ENCODE measurements around the gene LYRM4.

LYRM4 gene

GRCh38 chr6:5175635-5176034 is 85.1 kb downstream of the LYRM4 start:
- H3K27ac ChIP-seq (ENCODE audit: low read depth, low read length, poor library complexity, severe bottlenecking) = peak overlapping the region; percentile 80
- H3F3A ChIP-seq (ENCODE audit: insufficient read depth, low read length) = no peaks in the 10 kb centered on the region
- H3K36me3 ChIP-seq (ENCODE audit: insufficient read depth, low read length) = no peaks in the 10 kb centered on the region
- no peak overlapping the region for H2AFZ ChIP-seq (ENCODE audit: low read length)
- no peaks in the 10 kb centered on the region for H3K9me2 ChIP-seq (ENCODE audit: low read depth, low read length)
- H3K9ac ChIP-seq (ENCODE audit: low read length) = no peak overlapping the region
- H3K27me3 ChIP-seq (ENCODE audit: insufficient read depth, low read length) = no peaks in the 10 kb centered on the region
- H3K4me2 ChIP-seq (ENCODE audit: low read length) = peak overlapping the region; percentile 65; the same call in 1 of the 2 replicates
- peaks cover 57% of the 10 kb centered on the region for H3K4me1 ChIP-seq (ENCODE audit: insufficient read depth, low read length, severe bottlenecking)
- TF ChIP-seq EZH2 (IDR thresholded peaks at IDR 0.05; ENCODE audit: borderline replicate concordance, low read length) (no peak), CTCF (IDR thresholded peaks at IDR 0.05; ENCODE audit: low read length) (no peak)
- no peaks in the 10 kb centered on the region for H4K20me1 ChIP-seq (ENCODE audit: insufficient read depth, low read length)
- H3K4me3 ChIP-seq (ENCODE audit: low read depth, low read length, poor library complexity, severe bottlenecking) = no peak overlapping the region
- no peaks in the 10 kb centered on the region for H3K9me3 ChIP-seq (ENCODE audit: low read length)
- H3K79me2 ChIP-seq (ENCODE audit: insufficient read depth, low read length) = no peaks in the 10 kb centered on the region

GRCh38 chr6:5174756-5175549 is 85.8 kb downstream of the LYRM4 start:
- H3K4me1 ChIP-seq (ENCODE audit: insufficient read depth, low read length, severe bottlenecking) = peaks cover 57% of the 10 kb centered on the region
- peak overlapping the region; percentile 80 for H3K27ac ChIP-seq (ENCODE audit: low read depth, low read length, poor library complexity, severe bottlenecking)
- H3F3A ChIP-seq (ENCODE audit: insufficient read depth, low read length) = no peaks in the 10 kb centered on the region
- no peaks in the 10 kb centered on the region for H4K20me1 ChIP-seq (ENCODE audit: insufficient read depth, low read length)
- H3K79me2 ChIP-seq (ENCODE audit: insufficient read depth, low read length) = no peaks in the 10 kb centered on the region
- no peaks in the 10 kb centered on the region for H3K27me3 ChIP-seq (ENCODE audit: insufficient read depth, low read length)
- H3K4me2 ChIP-seq (ENCODE audit: low read length) = peak overlapping the region; percentile 65
- no peaks in the 10 kb centered on the region for H3K9me3 ChIP-seq (ENCODE audit: low read length)
- peak overlapping the region; percentile 35; the same call in 1 of the 2 replicates for H3K9ac ChIP-seq (ENCODE audit: low read length)
- H3K36me3 ChIP-seq (ENCODE audit: insufficient read depth, low read length) = no peaks in the 10 kb centered on the region
- TF ChIP-seq CTCF (IDR thresholded peaks at IDR 0.05; ENCODE audit: low read length) (peak; percentile 95), EZH2 (IDR thresholded peaks at IDR 0.05; ENCODE audit: borderline replicate concordance, low read length) (no peak)
- no peak overlapping the region for H2AFZ ChIP-seq (ENCODE audit: low read length)
- H3K4me3 ChIP-seq (ENCODE audit: low read depth, low read length, poor library complexity, severe bottlenecking) = peak overlapping the region; percentile 36
- H3K9me2 ChIP-seq (ENCODE audit: low read depth, low read length) = no peaks in the 10 kb centered on the region

- Histone ChIP-seq H3K27ac (ENCODE audit: low read depth, low read length, poor library complexity, severe bottlenecking) (peak overlapping the region; percentile 80), H3K9me3 (ENCODE audit: low read length) (no peaks in the 10 kb centered on the region), H3K36me3 (ENCODE audit: insufficient read depth, low read length) (no peaks in the 10 kb centered on the region), H4K20me1 (ENCODE audit: insufficient read depth, low read length) (no peaks in the 10 kb centered on the region), H3K4me2 (ENCODE audit: low read length) (peak overlapping the region; percentile 65), H3K4me3 (ENCODE audit: low read depth, low read length, poor library complexity, severe bottlenecking) (peak overlapping the region; percentile 36), H3K4me1 (ENCODE audit: insufficient read depth, low read length, severe bottlenecking) (peaks cover 56% of the 10 kb centered on the region), H3K27me3 (ENCODE audit: insufficient read depth, low read length) (no peaks in the 10 kb centered on the region), H3K79me2 (ENCODE audit: insufficient read depth, low read length) (no peaks in the 10 kb centered on the region), H3K9ac (ENCODE audit: low read length) (peak overlapping the region; percentile 35; the same call in 1 of the 2 replicates), H3K9me2 (ENCODE audit: low read depth, low read length) (no peaks in the 10 kb centered on the region), H2AFZ (ENCODE audit: low read length) (no peak overlapping the region; the same call in 1 of the 2 replicates), H3F3A (ENCODE audit: insufficient read depth, low read length) (no peaks in the 10 kb centered on the region)
- no peak for TF ChIP-seq EZH2 (IDR thresholded peaks at IDR 0.05; ENCODE audit: borderline replicate concordance, low read length)
- no peak for TF ChIP-seq CTCF (IDR thresholded peaks at IDR 0.05; ENCODE audit: low read length)
These were observed 86.5 kb downstream of the LYRM4 start for GRCh38 chr6:5174244-5174643.

All from OCI-LY1 (cell line).